ENCODE results near the gene TMEM178A.

Gene TMEM178A

DNA sequence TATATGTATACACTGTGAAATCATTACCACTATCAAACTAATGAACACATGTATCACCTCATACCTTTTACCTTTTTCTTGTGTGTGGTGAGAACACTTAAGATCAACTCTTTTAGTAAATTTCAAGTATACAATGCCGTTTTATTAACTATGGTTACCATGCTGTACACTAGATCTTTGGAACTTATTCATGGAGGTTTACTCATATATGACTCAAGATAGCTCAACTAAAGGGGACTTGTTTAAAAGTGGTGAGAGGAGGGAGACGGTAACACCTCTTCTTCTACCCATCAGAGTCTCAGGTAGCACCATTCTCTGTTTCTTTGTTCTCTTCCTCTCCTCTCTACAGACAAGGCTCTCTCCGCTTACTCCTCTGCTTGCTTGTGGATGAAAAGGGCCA, 36.1 kb upstream of the TMEM178A start:
- no peak for DNase-seq (ENCODE audit: low read depth, low spot score)
- Histone ChIP-seq H3K27me3 (ENCODE audit: control insufficient read depth, insufficient read depth, low read length) (no peaks in the 10 kb centered on the region), H3K36me3 (ENCODE audit: control insufficient read depth, insufficient read depth, low read length) (no peaks in the 10 kb centered on the region), H3K4me1 (ENCODE audit: control insufficient read depth, insufficient read depth, low read length) (no peaks in the 10 kb centered on the region), H3K4me3 (ENCODE audit: low read length) (no peak overlapping the region), H3K27ac (ENCODE audit: low read length) (no peak overlapping the region), H3K9me3 (ENCODE audit: control insufficient read depth, insufficient read depth, low read length) (no peaks in the 10 kb centered on the region)
- no CpG with 5 or more reads among the region's 3 CpGs for WGBS (ENCODE audit: insufficient coverage, insufficient read length)

DNA sequence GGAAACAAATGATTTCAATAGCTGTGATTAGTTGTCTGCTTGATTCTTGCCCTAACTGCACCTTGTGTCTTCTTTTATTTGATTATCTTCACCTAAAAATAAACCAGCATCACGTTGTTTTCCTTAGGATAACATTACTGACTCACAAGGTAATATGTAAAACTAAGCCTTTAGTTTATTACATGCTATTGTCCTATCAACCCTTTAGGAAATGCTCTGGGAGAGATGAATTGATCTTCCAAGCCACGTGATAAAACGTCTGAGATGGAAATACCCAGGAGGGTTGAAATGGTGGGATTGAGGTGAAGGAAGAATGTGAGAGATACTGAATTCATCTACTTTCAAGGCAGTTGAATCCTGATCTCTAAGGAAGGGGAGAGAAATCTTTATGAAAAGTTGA, 34.5 kb upstream of the TMEM178A start:
- no peak for DNase-seq (ENCODE audit: low read depth, low spot score)
- no peaks in the 10 kb centered on the region for H3K36me3 ChIP-seq (ENCODE audit: control insufficient read depth, insufficient read depth, low read length)
- H3K4me1 ChIP-seq (ENCODE audit: control insufficient read depth, insufficient read depth, low read length), result no peaks in the 10 kb centered on the region
- no peaks in the 10 kb centered on the region for H3K27me3 ChIP-seq (ENCODE audit: control insufficient read depth, insufficient read depth, low read length)
- no CpG with 5 or more reads among the region's 3 CpGs for WGBS (ENCODE audit: insufficient coverage, insufficient read length)
- no peak overlapping the region for H3K27ac ChIP-seq (ENCODE audit: low read length)
- H3K9me3 ChIP-seq (ENCODE audit: control insufficient read depth, insufficient read depth, low read length), result no peaks in the 10 kb centered on the region
- no peak overlapping the region for H3K4me3 ChIP-seq (ENCODE audit: low read length)

DNA sequence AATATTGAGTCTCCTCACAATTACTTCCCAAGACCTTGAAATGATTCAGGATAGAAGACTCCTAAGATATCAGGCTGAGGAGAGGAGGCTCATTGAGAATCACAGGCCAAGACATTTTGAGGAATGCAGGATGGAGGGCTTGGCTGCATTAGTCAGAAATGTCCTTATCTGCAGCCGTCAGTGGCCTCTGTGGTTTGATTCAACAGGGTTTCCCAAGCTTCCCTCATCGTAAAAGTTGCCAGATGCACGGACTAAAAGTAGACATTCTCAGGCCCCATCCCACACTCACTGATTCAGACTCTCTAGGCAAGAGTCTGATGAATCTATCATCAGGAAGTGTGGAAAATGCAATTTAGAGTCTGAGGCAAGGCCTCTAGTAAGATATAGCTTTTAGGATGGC, 34.0 kb upstream of the TMEM178A start:
- H3K4me3 ChIP-seq (ENCODE audit: low read length), result no peak overlapping the region
- no peaks in the 10 kb centered on the region for H3K27me3 ChIP-seq (ENCODE audit: control insufficient read depth, insufficient read depth, low read length)
- H3K36me3 ChIP-seq (ENCODE audit: control insufficient read depth, insufficient read depth, low read length), result no peaks in the 10 kb centered on the region
- H3K9me3 ChIP-seq (ENCODE audit: control insufficient read depth, insufficient read depth, low read length), result no peaks in the 10 kb centered on the region
- no peak overlapping the region for H3K27ac ChIP-seq (ENCODE audit: low read length)
- DNase-seq (ENCODE audit: low read depth, low spot score), result no peak
- no CpG with 5 or more reads among the region's 3 CpGs for WGBS (ENCODE audit: insufficient coverage, insufficient read length)
- no peaks in the 10 kb centered on the region for H3K4me1 ChIP-seq (ENCODE audit: control insufficient read depth, insufficient read depth, low read length)

DNA sequence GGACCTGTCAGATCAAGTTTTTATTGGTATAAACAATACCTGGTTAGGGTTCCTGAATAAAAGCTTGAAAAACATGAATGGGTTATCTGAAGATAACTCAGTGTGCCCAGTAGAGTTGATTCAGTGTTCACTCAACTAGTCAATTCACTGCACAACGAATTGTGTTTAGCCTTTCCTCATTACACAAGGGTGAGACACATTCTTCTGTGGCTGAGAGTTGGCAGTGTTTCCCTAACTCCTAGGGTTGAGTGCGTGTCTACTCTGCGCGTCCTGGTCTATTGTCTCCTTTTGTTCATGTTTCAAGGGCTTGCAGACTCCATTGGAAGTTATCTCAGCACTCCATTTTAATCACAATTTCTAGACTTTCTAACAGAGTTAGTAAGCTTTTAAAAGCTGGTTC, 32.8 kb upstream of the TMEM178A start:
- H3K4me3 ChIP-seq (ENCODE audit: low read length), result no peak overlapping the region
- no peaks in the 10 kb centered on the region for H3K36me3 ChIP-seq (ENCODE audit: control insufficient read depth, insufficient read depth, low read length)
- H3K9me3 ChIP-seq (ENCODE audit: control insufficient read depth, insufficient read depth, low read length), result no peaks in the 10 kb centered on the region
- H3K27me3 ChIP-seq (ENCODE audit: control insufficient read depth, insufficient read depth, low read length), result no peaks in the 10 kb centered on the region
- WGBS (ENCODE audit: insufficient coverage, insufficient read length), result no CpG with 5 or more reads among the region's 4 CpGs
- DNase-seq (ENCODE audit: low read depth, low spot score), result no peak
- H3K4me1 ChIP-seq (ENCODE audit: control insufficient read depth, insufficient read depth, low read length), result no peaks in the 10 kb centered on the region
- H3K27ac ChIP-seq (ENCODE audit: low read length), result no peak overlapping the region

DNA sequence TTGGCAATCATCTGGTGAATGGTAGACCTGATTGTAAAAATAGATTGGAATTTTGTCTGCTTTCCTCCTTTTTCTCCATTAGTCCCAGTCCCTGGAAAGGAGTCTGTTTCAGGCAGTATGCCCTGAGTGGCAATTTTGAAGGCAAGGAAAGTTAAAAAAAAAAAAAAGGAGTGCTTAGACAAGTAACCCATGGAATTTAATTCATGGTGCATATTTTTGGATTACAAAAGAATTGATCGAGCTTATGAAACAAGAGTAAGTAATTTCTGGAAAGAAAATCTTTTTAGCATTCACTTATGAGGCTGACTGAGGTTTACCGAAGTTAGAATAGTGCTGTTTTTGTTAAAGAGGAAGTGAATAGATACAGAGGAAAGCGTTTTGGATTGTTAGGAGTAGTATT, 29.4 kb upstream of the TMEM178A start:
- Histone ChIP-seq H3K27ac (ENCODE audit: low read length) (no peak overlapping the region), H3K9me3 (ENCODE audit: control insufficient read depth, insufficient read depth, low read length) (no peaks in the 10 kb centered on the region), H3K4me3 (ENCODE audit: low read length) (no peak overlapping the region), H3K27me3 (ENCODE audit: control insufficient read depth, insufficient read depth, low read length) (no peaks in the 10 kb centered on the region), H3K4me1 (ENCODE audit: control insufficient read depth, insufficient read depth, low read length) (no peaks in the 10 kb centered on the region), H3K36me3 (ENCODE audit: control insufficient read depth, insufficient read depth, low read length) (no peaks in the 10 kb centered on the region)
- DNase-seq (ENCODE audit: low read depth, low spot score), result no peak
- WGBS (ENCODE audit: insufficient coverage, insufficient read length), result no CpG with 5 or more reads among the region's 3 CpGs

DNA sequence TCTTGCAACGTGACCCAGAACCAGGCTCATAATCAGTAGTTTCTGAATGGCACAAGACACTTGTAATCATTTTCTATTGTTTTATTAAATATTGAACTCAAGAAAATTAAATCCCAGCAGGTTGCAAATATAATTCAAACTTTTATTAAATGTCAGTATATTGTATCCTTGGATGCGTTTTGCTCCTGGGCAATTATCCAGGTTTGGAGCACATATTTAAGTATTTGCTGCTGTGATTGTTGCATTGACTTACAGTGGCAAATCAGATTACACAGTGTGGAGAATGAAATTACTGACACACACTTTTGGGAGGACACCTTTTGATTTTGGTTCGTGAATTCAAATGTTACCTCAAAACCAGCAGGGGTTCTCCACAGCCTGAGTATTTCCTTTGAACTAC, 27.1 kb upstream of the TMEM178A start:
- no CpG with 5 or more reads among the region's 3 CpGs for WGBS (ENCODE audit: insufficient coverage, insufficient read length)
- Histone ChIP-seq H3K36me3 (ENCODE audit: control insufficient read depth, insufficient read depth, low read length) (no peaks in the 10 kb centered on the region), H3K4me1 (ENCODE audit: control insufficient read depth, insufficient read depth, low read length) (no peaks in the 10 kb centered on the region), H3K4me3 (ENCODE audit: low read length) (no peak overlapping the region), H3K27ac (ENCODE audit: low read length) (no peak overlapping the region), H3K27me3 (ENCODE audit: control insufficient read depth, insufficient read depth, low read length) (no peaks in the 10 kb centered on the region), H3K9me3 (ENCODE audit: control insufficient read depth, insufficient read depth, low read length) (no peaks in the 10 kb centered on the region)
- no peak for DNase-seq (ENCODE audit: low read depth, low spot score)

DNA sequence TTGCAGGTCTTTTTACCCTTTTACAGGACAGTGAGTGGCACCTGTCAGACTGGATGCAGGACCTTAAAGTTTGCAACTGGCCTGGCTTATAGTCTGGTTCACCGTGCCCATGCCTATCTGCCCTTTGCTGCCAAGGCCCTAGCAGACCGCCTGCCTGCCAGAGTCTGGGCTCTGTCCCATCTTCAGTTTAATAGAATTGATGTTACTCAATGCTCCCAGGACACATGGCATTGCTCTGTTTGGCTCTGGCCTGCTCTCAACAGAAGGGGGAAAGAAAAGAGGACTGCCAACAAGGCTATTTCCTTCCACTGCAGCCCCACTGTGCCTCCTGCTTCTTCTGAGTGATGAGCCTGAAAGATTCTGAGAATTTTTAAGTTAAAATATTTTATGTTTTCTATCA, 25.6 kb upstream of the TMEM178A start:
- H3K27me3 ChIP-seq (ENCODE audit: control insufficient read depth, insufficient read depth, low read length), result no peaks in the 10 kb centered on the region
- H3K27ac ChIP-seq (ENCODE audit: low read length), result no peak overlapping the region
- H3K4me1 ChIP-seq (ENCODE audit: control insufficient read depth, insufficient read depth, low read length), result no peaks in the 10 kb centered on the region
- H3K4me3 ChIP-seq (ENCODE audit: low read length), result no peak overlapping the region
- no peaks in the 10 kb centered on the region for H3K36me3 ChIP-seq (ENCODE audit: control insufficient read depth, insufficient read depth, low read length)
- no peak for DNase-seq (ENCODE audit: low read depth, low spot score)
- no CpG with 5 or more reads among the region's 2 CpGs for WGBS (ENCODE audit: insufficient coverage, insufficient read length)
- H3K9me3 ChIP-seq (ENCODE audit: control insufficient read depth, insufficient read depth, low read length), result no peaks in the 10 kb centered on the region

DNA sequence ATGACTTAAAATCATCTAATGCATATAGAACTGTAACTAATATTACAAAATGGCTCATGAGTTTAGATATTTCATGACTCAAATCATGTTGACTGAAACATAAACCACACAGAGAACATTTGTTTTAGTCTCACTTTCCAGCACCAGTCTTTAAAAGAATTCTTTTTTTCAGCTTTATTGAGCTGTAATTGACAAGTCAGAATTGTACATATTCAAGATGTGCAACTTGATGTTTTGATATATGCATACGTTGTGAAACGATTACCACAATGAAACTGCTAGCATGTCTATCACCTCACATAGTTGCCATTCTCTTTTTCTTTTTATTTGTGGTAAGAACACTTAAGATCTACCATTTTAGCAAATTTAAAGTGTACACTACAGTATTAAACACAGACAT, 25.0 kb upstream of the TMEM178A start:
- Histone ChIP-seq H3K27me3 (ENCODE audit: control insufficient read depth, insufficient read depth, low read length) (no peaks in the 10 kb centered on the region), H3K27ac (ENCODE audit: low read length) (no peak overlapping the region), H3K4me3 (ENCODE audit: low read length) (no peak overlapping the region), H3K9me3 (ENCODE audit: control insufficient read depth, insufficient read depth, low read length) (no peaks in the 10 kb centered on the region), H3K4me1 (ENCODE audit: control insufficient read depth, insufficient read depth, low read length) (no peaks in the 10 kb centered on the region), H3K36me3 (ENCODE audit: control insufficient read depth, insufficient read depth, low read length) (no peaks in the 10 kb centered on the region)
- no CpG with 5 or more reads among the region's 2 CpGs for WGBS (ENCODE audit: insufficient coverage, insufficient read length)
- no peak for DNase-seq (ENCODE audit: low read depth, low spot score)

DNA sequence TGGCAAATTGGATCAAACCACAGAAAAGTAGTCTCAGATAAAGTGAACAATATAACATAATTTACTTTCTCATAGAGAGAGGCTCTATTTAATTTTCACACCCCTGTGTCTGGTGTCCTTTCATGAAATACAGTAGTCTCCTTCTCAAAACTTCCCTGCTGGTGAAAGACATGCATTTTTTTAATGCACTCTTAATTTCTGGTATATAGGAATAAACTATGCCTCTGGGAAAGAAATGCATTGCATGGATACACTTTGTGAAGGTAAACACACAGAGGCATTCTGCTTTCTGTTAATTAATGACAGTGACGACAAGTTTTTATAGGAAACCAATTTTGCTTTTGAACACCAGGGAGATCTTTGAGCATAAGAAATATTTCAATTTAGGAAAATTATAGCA, 24.1 kb upstream of the TMEM178A start:
- H3K27ac ChIP-seq (ENCODE audit: low read length), result no peak overlapping the region
- no CpG with 5 or more reads among the region's 1 CpG for WGBS (ENCODE audit: insufficient coverage, insufficient read length)
- no peaks in the 10 kb centered on the region for H3K36me3 ChIP-seq (ENCODE audit: control insufficient read depth, insufficient read depth, low read length)
- no peaks in the 10 kb centered on the region for H3K4me1 ChIP-seq (ENCODE audit: control insufficient read depth, insufficient read depth, low read length)
- H3K4me3 ChIP-seq (ENCODE audit: low read length), result no peak overlapping the region
- no peaks in the 10 kb centered on the region for H3K9me3 ChIP-seq (ENCODE audit: control insufficient read depth, insufficient read depth, low read length)
- DNase-seq (ENCODE audit: low read depth, low spot score), result no peak
- no peaks in the 10 kb centered on the region for H3K27me3 ChIP-seq (ENCODE audit: control insufficient read depth, insufficient read depth, low read length)

DNA sequence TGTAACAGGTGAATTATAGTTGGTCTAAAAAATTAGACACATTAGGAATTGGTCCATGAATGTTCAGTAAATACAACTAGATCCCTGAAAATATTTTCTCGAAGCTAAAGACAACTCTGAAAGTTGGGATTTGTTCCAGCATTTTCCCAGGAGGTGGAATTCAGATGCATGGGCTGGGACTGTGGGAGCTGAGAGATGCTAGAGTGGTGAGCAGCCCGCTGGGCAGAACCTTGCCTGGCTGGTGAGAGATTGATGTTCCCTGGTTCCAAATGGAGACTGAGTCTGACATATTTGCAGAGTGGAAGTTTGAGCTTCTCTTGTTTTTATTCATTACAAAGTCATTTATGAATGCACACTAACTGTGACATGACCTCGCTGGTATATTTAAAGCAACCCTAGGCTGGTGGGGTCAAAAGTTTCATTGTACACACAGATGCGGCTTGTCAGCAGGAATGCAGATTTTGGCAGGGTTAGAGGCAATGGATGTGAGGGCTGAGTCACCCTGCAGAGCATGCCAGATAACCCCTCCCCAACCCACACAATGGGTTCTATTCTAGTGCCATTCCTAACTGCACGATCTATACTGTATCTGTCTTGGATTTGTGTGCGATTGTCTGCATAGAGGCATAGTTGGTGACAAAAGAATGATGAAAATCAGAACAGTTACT, 23.5 kb upstream of the TMEM178A start:
- no peaks in the 10 kb centered on the region for H3K27me3 ChIP-seq (ENCODE audit: control insufficient read depth, insufficient read depth, low read length)
- H3K9me3 ChIP-seq (ENCODE audit: control insufficient read depth, insufficient read depth, low read length), result no peaks in the 10 kb centered on the region
- no peak for DNase-seq (ENCODE audit: low read depth, low spot score)
- H3K27ac ChIP-seq (ENCODE audit: low read length), result no peak overlapping the region
- WGBS (ENCODE audit: insufficient coverage, insufficient read length), result no CpG with 5 or more reads among the region's 6 CpGs
- 0 out of 2 replicates have a peak, but pooled peaks cover 2% of the 10 kb centered on the region for H3K4me1 ChIP-seq (ENCODE audit: control insufficient read depth, insufficient read depth, low read length)
- no peaks in the 10 kb centered on the region for H3K36me3 ChIP-seq (ENCODE audit: control insufficient read depth, insufficient read depth, low read length)
- H3K4me3 ChIP-seq (ENCODE audit: low read length), result no peak overlapping the region

DNA sequence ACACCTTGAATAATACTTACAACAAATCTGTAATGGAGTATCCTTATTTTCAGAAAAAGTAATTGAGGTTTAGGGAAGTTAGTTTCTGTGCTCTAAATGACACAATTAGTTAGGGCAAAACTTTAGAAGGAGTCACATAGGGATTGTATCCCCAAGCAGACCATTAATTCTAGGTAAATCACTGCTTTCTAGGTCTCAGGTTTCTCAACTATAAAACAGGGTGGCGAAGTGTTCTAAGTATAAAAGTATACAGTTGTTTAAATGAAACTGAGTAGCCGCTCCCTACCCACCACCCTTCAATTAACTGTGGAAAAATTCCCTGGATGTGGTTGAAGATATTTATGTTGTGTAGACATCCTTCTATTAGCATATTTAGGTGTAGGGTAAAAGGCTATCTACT, 19.9 kb upstream of the TMEM178A start:
- Histone ChIP-seq H3K4me3 (ENCODE audit: low read length) (no peak overlapping the region), H3K9me3 (ENCODE audit: control insufficient read depth, insufficient read depth, low read length) (no peaks in the 10 kb centered on the region), H3K27ac (ENCODE audit: low read length) (no peak overlapping the region), H3K4me1 (ENCODE audit: control insufficient read depth, insufficient read depth, low read length) (peaks cover 4% of the 10 kb centered on the region; the same call in 1 of the 2 replicates), H3K27me3 (ENCODE audit: control insufficient read depth, insufficient read depth, low read length) (no peaks in the 10 kb centered on the region), H3K36me3 (ENCODE audit: control insufficient read depth, insufficient read depth, low read length) (no peaks in the 10 kb centered on the region)
- no peak for DNase-seq (ENCODE audit: low read depth, low spot score)
- WGBS (ENCODE audit: insufficient coverage, insufficient read length), result no CpG with 5 or more reads among the region's 2 CpGs
